Measurements from ENCODE around the gene DPPA5. TPM values are rescaled to one million over a fixed set of nuclear protein-coding genes. Genes with fewer than 3 reads are reported as not detected.

The DPPA5 gene
- total and polyA plus RNA-seq, 9 of the 15 experiments (the other 6 are each of a cell fraction or from before 2014, with no cell fraction given), result not detected

GRCh38 chr6:73375216-73375615 is 21.1 kb upstream of the DPPA5 start:
- Histone ChIP-seq H3K27ac (ENCODE audit: extremely low read depth, low read depth, low read length) (no peak overlapping the region), H3K79me2 (ENCODE audit: control insufficient read depth, insufficient read depth, low read length) (no peaks in the 10 kb centered on the region), H3K9me3 (replicated peaks; ENCODE audit: control insufficient read depth, insufficient read depth, low read depth, low read length) (no peaks in the 10 kb centered on the region), H3K36me3 (ENCODE audit: control insufficient read depth, insufficient read depth, low read length) (no peaks in the 10 kb centered on the region), H3K4me2 (ENCODE audit: insufficient read depth, low read length) (no peak overlapping the region), H3K9ac (ENCODE audit: insufficient read depth in 1 of 2, low read depth in 2 of 2, low read length in 2 of 2) (no peak overlapping the region), H2AFZ (ENCODE audit: low read depth, low read length) (no peak overlapping the region), H3K27me3 (ENCODE audit: control insufficient read depth in 2 of 2, insufficient read depth in 2 of 2, low read length in 2 of 2) (no peaks in the 10 kb centered on the region), H3K4me3 (no peak overlapping the region), H3K4me1 (replicated peaks in 1 of 2; ENCODE audit: control insufficient read depth in 2 of 2, insufficient read depth in 2 of 2, low read length in 2 of 2) (peaks cover 0 to 5% of the 10 kb centered on the region in 2 experiments; a peak in 1 of 5 replicates), H3K9me1 (ENCODE audit: control insufficient read depth, insufficient read depth, low read length) (no peaks in the 10 kb centered on the region), H4K20me1 (replicated peaks; ENCODE audit: control insufficient read depth, insufficient read depth, low read length) (no peaks in the 10 kb centered on the region)
- FAIRE-seq (no peak), ATAC-seq (no peak), DNase-seq (ENCODE audit: extremely low read depth in 1 of 4, low spot score in 3 of 4) (no peak)
- no TSS peak for BruUV-seq (replicated peaks)
- intact Hi-C loops (cut with micrococcal nuclease) (no loop called here), in situ Hi-C loops (cut with MboI) (no loop called here)
- WGBS (ENCODE audit: insufficient coverage, low coverage, missing lambda C conversion rate), result 10% methylated on average over 1 of the region's 1 CpG
- POLR2A ChIA-PET, result no interaction called here
- CTCF ChIA-PET (ENCODE audit: low intra/inter-chr PET ratio), result no interaction called here
- TF ChIP-seq NRF1 (conservative IDR thresholded peaks at IDR 0.05 in 1 of 2, IDR thresholded peaks at IDR 0.05 in 1 of 2) (no peak), CBX8 (IDR thresholded peaks at IDR 0.05; ENCODE audit: borderline replicate concordance, extremely low read depth, low read depth, low read length, poor library complexity, severe bottlenecking) (no peak), POLR2AphosphoS2 (IDR thresholded peaks at IDR 0.05; ENCODE audit: low read length) (no peak), TAF15 (IDR thresholded peaks at IDR 0.05; ENCODE audit: low read depth, low read length) (no peak), ARID3A (IDR thresholded peaks at IDR 0.05; ENCODE audit: borderline replicate concordance, low read depth, low read length) (no peak), KAT2B (IDR thresholded peaks at IDR 0.05; ENCODE audit: low read depth, low read length) (no peak), NR1H2 (CRISPR knock-in tag; IDR thresholded peaks at IDR 0.05) (no peak), POU5F1 (IDR thresholded peaks at IDR 0.05; ENCODE audit: borderline replicate concordance, low read depth, low read length, partially characterized antibody) (no peak), ZC3H8 (IDR thresholded peaks at IDR 0.05) (no peak), ZNF639 (CRISPR knock-in tag; conservative IDR thresholded peaks at IDR 0.05 in 1 of 2, IDR thresholded peaks at IDR 0.05 in 1 of 2) (no peak), ZNF76 (CRISPR knock-in tag; IDR thresholded peaks at IDR 0.05; ENCODE audit: borderline replicate concordance) (no peak), TARDBP (IDR thresholded peaks at IDR 0.05) (no peak), CREBBP (IDR thresholded peaks at IDR 0.05; ENCODE audit: low read depth, low read length) (no peak), ZNF12 (CRISPR knock-in tag; IDR thresholded peaks at IDR 0.05) (no peak), ZNF277 (CRISPR knock-in tag; IDR thresholded peaks at IDR 0.05; ENCODE audit: borderline replicate concordance) (no peak), MBD1 (CRISPR knock-in tag; IDR thresholded peaks at IDR 0.05) (no peak)

All from K562 (cell line).